Activated CD8-positive, alpha-beta memory T cell treated with anti-CD3 and anti-CD28 coated beads, Interleukin-2, amount 10 ng/mL, durations not matched to agents 7 days and 5 days (primary cell): ENCODE measurements around the gene VWA5B1. TPM values are rescaled to one million over a fixed set of nuclear protein-coding genes. Genes with fewer than 3 reads are reported as not detected.

ENCODE experiments used
- ATAC-seq: fragments of 150-1000 bp; cut with Tn5 transposase; one replicate; pipeline ENCODE4 v1.10.0; 2021; ENCODE audit warnings: moderate library complexity
- CTCF ChIA-PET: fragments of 350-600 bp; sonication (Branson Sonifier 250); formaldehyde crosslinking; loops from one replicate; lab custom pipeline; 2021; ENCODE audit warnings: antibody characterized with exemption; lab: Charles Lee
- DNase-seq: peaks from one replicate; pipeline ENCODE4 v3.0.0-alpha.2; 2020
- H3K27ac Mint-ChIP-seq: one replicate; pipeline ENCODE4 v1.8.0; 2021; ENCODE audit warnings: mild to moderate bottlenecking, mixed read lengths
- H3K27me3 Mint-ChIP-seq: one replicate; pipeline ENCODE4 v1.8.0; 2021; ENCODE audit warnings: mixed read lengths
- H3K36me3 Mint-ChIP-seq: one replicate; pipeline ENCODE4 v1.8.0; 2021; ENCODE audit warnings: mild to moderate bottlenecking, mixed read lengths
- H3K4me1 Mint-ChIP-seq: one replicate; pipeline ENCODE4 v1.8.0; 2021; ENCODE audit warnings: mixed read lengths
- H3K4me3 Mint-ChIP-seq: one replicate; pipeline ENCODE4 v1.8.0; 2021; ENCODE audit warnings: mild to moderate bottlenecking, moderate library complexity, mixed read lengths
- H3K9me3 Mint-ChIP-seq: one replicate; pipeline ENCODE4 v1.8.0; 2022; ENCODE audit warnings: low read depth, mixed read lengths
- total RNA-seq, 2 experiments: library from RNA; stranded (reverse); gene quantifications; one replicate each; pipeline ENCODE4 v1.2.3, GENCODE V29; 2021

Gene VWA5B1
- total RNA-seq, 2 experiments from 2014 or later: not detected

DNA sequence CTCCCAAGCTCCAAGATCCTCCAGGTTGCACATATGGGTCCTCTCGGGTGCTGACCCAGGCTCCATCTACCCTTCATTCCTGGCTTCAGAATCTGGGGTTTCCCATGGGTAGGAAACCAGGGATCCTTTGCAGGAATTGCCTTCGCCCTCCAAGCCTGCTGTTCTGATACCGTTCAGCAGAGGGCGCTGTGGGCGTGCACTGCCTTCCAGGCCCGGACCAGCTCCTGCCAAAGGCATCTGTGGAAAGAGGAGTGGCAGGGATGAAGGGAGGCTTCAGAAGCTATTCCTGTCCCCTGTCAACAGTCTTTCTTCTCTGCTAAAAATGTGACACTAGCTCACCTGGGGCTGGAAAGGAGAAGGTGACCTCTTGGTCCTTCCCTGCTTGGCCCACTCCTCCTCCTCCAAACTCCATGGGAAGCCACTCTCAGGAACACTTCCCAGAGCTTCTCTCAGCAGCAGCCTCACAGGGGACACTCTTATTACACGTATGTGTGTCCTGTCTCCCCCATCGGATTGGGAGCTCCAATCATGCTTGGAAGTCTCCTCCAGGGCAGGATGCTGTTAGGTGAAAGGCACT lies 71.2 kb downstream of the VWA5B1 start:
- Mint-ChIP-seq H3K4me3 (no peak overlapping the region), H3K4me1 (peaks cover 5% of the 10 kb centered on the region), H3K9me3 (no peaks in the 10 kb centered on the region), H3K27me3 (peaks cover 64% of the 10 kb centered on the region), H3K36me3 (no peaks in the 10 kb centered on the region), H3K27ac (no peak overlapping the region)
- ATAC-seq (no peak), DNase-seq (no peak)
- CTCF ChIA-PET: interaction anchor here (0.8 to 1.9 kb wide), 14 partner anchors 8 to 210 kb away, joined by 3 to 18 read pairs (median 3); partner anchors contain the start of gene CAMK2N1

DNA sequence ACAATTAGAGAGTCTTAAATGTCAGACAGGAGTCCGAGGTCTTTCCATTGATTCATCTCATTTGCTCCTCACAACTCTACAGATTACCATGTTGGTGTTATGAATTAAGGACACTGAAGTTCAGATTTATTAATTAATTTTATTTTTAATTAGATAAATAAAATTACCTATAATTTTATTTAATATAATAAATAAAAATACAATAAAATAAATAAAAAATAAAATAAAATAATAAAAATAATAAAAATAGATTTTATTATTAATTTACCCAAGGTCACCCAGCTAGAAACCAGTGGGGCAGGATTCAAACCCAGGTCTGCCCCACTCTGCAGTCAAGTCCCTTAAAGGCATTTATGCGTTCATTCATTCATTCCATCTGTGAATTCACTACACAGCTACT lies 72.2 kb downstream of the VWA5B1 start:
- Mint-ChIP-seq H3K4me3 (no peak overlapping the region), H3K27me3 (peaks cover 70% of the 10 kb centered on the region), H3K4me1 (peaks cover 5% of the 10 kb centered on the region), H3K27ac (no peak overlapping the region), H3K36me3 (no peaks in the 10 kb centered on the region), H3K9me3 (no peaks in the 10 kb centered on the region)
- CTCF ChIA-PET: interaction anchor here (1.0 to 1.8 kb wide), 5 partner anchors 11 to 150 kb away, joined by 3 to 6 read pairs (median 4); partner anchors contain the start of gene CAMK2N1
- DNase-seq: no peak
- ATAC-seq: no peak

DNA sequence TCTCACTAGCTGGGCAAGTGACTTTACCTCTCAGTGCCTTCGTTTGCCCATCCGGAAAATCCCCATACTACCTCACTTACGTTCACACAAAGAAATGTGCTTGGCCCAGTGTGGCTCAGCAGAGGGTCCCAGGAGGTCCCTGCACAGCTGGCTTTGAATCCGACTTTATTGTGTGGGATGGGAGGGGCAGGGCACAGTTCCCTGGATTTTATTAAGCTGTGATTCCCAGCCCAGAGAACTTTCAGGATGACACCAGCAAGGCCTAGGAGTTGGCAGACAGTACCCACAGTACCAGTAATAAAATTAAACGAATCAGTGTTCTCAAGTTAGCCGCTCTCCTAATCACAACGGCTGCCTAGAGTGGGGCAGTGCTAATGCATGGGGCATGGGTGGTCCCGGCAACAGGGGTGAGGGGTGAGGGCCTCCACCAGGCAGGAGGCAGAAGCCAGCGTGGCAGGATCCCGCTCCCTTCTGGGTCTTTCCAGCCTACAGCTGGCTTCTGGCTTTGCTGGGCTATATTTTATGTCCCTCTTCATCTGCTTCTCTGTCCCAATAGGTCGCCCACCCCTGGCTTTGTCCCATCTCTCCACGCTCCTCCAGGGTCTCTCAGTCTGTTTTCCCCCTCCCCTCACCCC lies 74.9 kb downstream of the VWA5B1 start:
- CTCF ChIA-PET: no interaction called here
- DNase-seq: no peak
- H3K4me3 Mint-ChIP-seq: no peak overlapping the region
- no peak for ATAC-seq
- no peaks in the 10 kb centered on the region for H3K4me1 Mint-ChIP-seq
- no peak overlapping the region for H3K27ac Mint-ChIP-seq
- H3K36me3 Mint-ChIP-seq: no peaks in the 10 kb centered on the region
- H3K27me3 Mint-ChIP-seq: peaks cover 61% of the 10 kb centered on the region
- H3K9me3 Mint-ChIP-seq: no peaks in the 10 kb centered on the region

DNA sequence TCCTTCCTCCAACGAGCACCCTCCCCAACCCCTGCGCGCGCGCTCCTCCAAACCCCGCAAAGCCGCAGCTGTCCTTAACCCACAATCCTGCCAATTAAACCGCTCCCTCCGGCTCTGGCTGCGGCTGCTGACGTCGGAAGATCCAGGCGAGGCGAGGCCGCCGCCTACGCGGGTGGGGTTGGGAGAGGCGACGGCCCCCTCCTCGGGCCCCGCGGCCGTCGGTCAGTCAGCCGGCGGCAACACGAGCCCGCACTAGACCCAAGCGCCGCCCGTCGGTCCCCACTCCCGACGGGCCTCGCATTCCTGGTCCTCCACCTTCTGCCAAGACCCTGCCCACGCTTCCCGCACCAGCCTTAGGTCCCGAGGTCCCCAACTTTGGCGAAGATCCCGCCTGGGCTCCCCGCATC lies 75.4 kb downstream of the VWA5B1 start:
- ATAC-seq (no peak), DNase-seq (no peak)
- Mint-ChIP-seq H3K4me3 (no peak overlapping the region), H3K9me3 (no peaks in the 10 kb centered on the region), H3K36me3 (no peaks in the 10 kb centered on the region), H3K27ac (no peak overlapping the region), H3K4me1 (no peaks in the 10 kb centered on the region), H3K27me3 (peaks cover 66% of the 10 kb centered on the region)
- CTCF ChIA-PET: no interaction called here

DNA sequence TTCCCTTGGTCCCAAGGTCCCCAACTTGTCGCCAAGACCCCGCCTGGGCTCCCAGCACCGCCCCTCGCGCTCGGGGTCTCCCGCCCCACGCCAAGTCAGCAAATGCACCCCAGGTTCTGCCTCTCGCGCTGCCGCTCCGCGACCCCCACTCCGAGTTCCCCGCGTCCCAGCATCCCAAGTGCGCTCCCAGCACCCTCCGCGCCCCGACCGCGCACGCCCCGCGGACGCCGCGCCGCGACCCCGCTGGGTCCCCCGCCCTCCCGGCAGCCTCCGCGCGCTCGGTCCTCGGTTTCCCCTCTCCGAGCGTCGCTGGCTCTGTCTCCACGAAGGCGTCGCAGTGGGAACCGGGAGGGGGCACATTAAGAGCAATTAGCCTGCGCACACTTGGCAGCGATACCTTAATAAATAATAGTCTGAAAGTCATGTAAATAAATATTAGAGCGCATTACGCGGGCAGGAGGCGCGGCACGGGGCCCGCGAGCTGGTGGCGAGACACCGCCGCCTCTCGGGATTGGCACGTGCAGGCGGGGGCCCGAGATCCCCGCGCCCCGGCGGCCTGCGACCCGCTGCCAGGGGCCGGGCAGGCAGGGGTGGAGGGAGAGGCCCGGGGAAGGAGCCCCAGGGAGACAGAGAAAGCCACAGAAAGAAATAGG lies 75.9 kb downstream of the VWA5B1 start:
- ATAC-seq: no peak
- CTCF ChIA-PET: no interaction called here

DNA sequence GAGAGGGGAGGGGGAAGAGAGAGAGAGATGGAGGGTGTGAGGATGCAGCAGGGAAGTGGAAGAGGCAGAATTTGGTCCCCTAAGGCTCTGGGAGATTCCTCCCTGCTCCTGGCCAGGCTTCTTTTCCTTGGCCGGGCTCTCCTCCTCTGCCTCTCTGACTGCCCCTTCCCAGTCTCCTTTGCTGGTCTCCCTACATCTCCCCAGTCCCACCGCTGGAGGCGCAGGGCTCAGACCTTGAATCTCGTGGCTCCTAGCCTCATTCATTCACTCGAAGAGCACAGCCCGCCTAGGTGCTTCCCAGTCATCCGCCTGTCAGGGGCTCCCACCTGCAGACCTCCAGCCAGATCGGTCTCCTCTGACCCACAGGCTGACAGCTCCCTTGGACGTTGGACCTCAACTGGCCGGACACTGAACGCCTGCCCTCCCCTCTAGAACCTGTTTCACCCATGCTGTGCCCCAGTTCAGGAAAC lies 76.5 kb downstream of the VWA5B1 start:
- CTCF ChIA-PET: no interaction called here
- no peaks in the 10 kb centered on the region for H3K9me3 Mint-ChIP-seq
- ATAC-seq (no peak), DNase-seq (no peak)
- H3K4me3 Mint-ChIP-seq: no peak overlapping the region
- no peaks in the 10 kb centered on the region for H3K36me3 Mint-ChIP-seq
- H3K27ac Mint-ChIP-seq: no peak overlapping the region
- peaks cover 68% of the 10 kb centered on the region for H3K27me3 Mint-ChIP-seq
- H3K4me1 Mint-ChIP-seq: no peaks in the 10 kb centered on the region

More for the DNA sequence above, 75.9 kb downstream of the VWA5B1 start:
- Mint-ChIP-seq H3K36me3 (no peaks in the 10 kb centered on the region), H3K9me3 (no peaks in the 10 kb centered on the region), H3K27ac (no peak overlapping the region), H3K4me1 (no peaks in the 10 kb centered on the region), H3K4me3 (no peak overlapping the region), H3K27me3 (peaks cover 67% of the 10 kb centered on the region)
- DNase-seq: no peak

DNA sequence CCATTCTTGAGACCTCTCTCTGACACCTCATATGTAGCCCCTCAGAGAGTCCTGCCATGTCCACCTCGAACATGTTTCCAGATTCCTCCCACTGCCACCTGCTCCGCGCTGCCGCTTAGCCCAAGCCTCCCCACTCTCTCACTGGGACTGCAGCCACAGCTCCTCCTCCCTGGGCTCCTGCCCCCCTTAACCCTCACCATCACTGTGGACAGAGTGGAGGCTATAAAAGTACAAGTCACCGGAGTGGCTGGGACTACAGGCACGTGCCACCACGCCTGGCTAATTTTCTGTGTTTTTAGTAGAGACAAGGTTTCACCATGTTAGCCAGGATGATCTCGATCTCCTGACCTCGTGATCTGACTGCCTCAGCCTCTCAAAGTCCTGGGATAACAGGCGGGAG lies 77.0 kb downstream of the VWA5B1 start:
- Mint-ChIP-seq H3K9me3 (no peaks in the 10 kb centered on the region), H3K4me1 (no peaks in the 10 kb centered on the region), H3K36me3 (no peaks in the 10 kb centered on the region), H3K27me3 (peaks cover 65% of the 10 kb centered on the region), H3K4me3 (no peak overlapping the region), H3K27ac (no peak overlapping the region)
- CTCF ChIA-PET: no interaction called here
- no peak for DNase-seq
- ATAC-seq: no peak

DNA sequence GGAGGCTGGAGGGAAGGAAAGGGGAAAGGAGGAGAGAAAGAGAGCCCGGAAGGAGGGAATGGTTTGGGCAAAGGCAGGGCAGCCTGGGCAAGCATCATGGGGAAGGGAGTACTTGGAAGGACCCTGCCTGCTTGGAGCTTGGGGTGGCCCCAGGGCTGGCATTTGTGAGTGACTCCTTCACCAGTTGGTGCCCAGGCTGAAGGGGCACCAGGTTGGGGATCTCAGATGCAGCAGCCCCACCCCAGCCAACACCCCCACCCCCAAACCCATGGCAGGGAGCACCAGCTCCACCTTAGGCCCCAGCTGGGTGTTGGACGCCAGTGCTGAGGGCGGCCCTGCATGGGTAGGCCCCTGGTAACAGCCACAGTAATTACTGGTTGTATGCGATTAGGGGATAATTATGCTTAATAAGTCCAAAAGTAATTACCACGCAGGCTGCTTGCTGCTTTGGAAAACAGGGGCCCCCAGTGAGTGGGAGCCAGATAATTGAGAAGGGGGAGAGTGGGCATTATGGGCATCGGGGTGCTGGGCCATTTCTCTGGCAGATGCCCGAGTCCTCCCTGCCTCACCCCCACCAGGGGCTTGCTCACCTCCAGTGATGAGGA lies 78.3 kb downstream of the VWA5B1 start:
- ATAC-seq (no peak), DNase-seq (no peak)
- Mint-ChIP-seq H3K27me3 (peaks cover 64% of the 10 kb centered on the region), H3K9me3 (no peaks in the 10 kb centered on the region), H3K36me3 (no peaks in the 10 kb centered on the region), H3K27ac (no peak overlapping the region), H3K4me3 (no peak overlapping the region), H3K4me1 (no peaks in the 10 kb centered on the region)
- CTCF ChIA-PET: no interaction called here

DNA sequence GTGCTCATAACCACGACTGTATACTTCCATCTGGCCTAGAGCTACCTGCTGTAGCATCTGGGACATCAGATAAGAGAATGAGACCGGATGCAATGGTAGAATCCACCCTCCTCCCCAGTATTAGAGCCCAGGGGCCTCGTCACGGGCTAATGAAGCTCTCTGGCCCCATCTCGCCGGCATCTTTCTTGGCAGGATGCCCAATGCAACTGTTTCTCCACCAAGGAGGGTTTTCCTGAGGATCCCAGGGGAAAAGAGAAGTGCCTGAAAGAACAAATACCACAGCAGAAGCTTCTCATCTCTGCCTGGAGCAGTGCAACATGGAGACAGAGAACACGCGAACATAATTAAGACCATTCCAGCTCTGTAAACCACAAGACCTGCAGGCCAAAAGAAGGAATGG lies 80.0 kb downstream of the VWA5B1 start:
- Mint-ChIP-seq H3K36me3 (no peaks in the 10 kb centered on the region), H3K9me3 (no peaks in the 10 kb centered on the region), H3K4me3 (no peak overlapping the region), H3K27me3 (peaks cover 55% of the 10 kb centered on the region), H3K27ac (no peak overlapping the region), H3K4me1 (no peaks in the 10 kb centered on the region)
- no peak for DNase-seq
- no peak for ATAC-seq
- CTCF ChIA-PET: no interaction called here

DNA sequence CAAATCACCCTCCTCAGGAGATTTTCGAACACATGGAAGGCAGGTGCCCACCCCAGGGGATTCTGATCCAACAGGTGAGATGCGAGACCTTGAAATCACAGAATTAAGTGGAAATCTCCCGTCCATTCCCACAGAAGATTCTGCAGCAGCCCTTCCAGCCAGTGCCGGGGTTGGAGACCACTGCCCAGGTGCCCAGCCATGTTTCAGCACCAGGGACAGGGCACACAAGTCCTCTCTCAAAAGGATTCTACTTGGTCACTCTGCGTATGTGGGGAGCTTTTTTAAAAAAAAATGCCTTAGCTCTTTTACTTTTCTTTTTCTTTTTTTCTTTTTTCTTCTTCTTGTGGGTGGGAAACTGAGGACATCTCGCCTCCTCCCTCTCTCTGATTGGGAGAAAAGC lies 80.7 kb downstream of the VWA5B1 start:
- Mint-ChIP-seq H3K27me3 (peaks cover 53% of the 10 kb centered on the region), H3K36me3 (no peaks in the 10 kb centered on the region)
- CTCF ChIA-PET: no interaction called here

DNA sequence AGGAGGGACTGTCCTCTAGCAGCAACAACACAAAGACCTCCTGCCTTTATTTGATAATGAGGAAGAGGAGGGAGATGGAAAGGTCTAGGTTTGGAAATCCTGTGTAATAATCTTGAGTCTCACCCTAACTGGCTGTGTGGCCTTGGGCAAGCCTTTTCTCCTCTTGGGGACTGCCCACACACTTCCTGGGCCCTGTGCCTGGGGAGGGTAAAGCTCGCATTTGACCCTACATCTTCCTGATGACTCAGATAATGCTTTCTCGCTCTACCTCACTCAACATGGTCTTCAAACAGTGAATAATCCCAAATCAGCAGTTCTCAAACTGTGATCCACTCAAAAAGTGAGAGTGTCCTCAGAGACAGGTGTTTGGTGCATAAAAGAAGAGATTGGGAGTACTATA lies 81.2 kb downstream of the VWA5B1 start:
- no peak overlapping the region for H3K4me3 Mint-ChIP-seq
- H3K27me3 Mint-ChIP-seq: peaks cover 52% of the 10 kb centered on the region
- H3K4me1 Mint-ChIP-seq: no peaks in the 10 kb centered on the region
- DNase-seq: no peak
- H3K9me3 Mint-ChIP-seq: no peaks in the 10 kb centered on the region
- CTCF ChIA-PET: no interaction called here
- H3K27ac Mint-ChIP-seq: no peak overlapping the region
- H3K36me3 Mint-ChIP-seq: no peaks in the 10 kb centered on the region
- no peak for ATAC-seq

More for the DNA sequence above, 80.7 kb downstream of the VWA5B1 start:
- H3K27ac Mint-ChIP-seq: no peak overlapping the region
- no peak overlapping the region for H3K4me3 Mint-ChIP-seq
- no peak for DNase-seq
- H3K4me1 Mint-ChIP-seq: no peaks in the 10 kb centered on the region
- ATAC-seq: no peak
- no peaks in the 10 kb centered on the region for H3K9me3 Mint-ChIP-seq

DNA sequence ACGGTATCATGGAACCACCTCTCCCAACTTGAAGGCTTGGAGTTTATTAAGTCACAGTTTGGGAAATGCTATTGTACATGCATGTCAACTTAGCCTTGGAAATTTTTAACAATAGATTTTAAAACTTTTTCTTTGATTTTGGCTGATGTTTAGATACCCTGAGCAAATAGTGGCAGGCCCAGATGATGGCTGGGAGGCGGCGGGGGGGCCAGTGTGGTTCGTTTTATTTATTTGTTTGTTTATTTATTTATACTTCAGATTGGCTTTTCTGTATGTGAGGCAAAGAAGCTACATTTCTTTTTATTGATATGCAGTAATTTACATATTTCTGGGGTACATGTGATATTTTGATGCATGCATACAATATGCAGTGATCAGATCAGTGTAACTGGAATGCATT lies 82.0 kb downstream of the VWA5B1 start:
- no peak for ATAC-seq
- H3K27ac Mint-ChIP-seq: no peak overlapping the region
- CTCF ChIA-PET: no interaction called here
- no peak overlapping the region for H3K4me3 Mint-ChIP-seq
- no peak for DNase-seq
- no peaks in the 10 kb centered on the region for H3K36me3 Mint-ChIP-seq
- H3K4me1 Mint-ChIP-seq: no peaks in the 10 kb centered on the region
- peaks cover 45% of the 10 kb centered on the region for H3K27me3 Mint-ChIP-seq
- H3K9me3 Mint-ChIP-seq: no peaks in the 10 kb centered on the region

DNA sequence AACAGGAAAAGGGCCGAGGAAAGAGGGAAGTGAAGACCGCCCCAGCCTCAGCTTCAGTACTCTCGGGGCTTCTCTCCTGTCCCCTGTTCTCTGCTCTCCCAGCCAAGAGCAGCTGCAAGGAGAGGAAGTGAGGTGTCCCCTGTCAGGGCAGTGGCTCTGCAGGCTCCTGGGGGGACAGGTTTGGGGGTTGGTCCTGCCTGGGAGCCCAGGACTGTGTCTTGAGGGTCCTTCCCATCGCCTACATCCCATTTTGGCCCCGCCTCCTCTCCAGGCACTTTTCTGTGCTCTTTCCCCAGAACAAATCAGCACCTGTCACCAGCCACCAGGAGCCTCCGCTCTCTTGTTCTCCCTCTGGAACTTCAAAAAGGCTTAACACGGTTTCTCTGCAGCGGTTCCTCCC lies 82.6 kb downstream of the VWA5B1 start:
- Mint-ChIP-seq H3K4me1 (no peaks in the 10 kb centered on the region), H3K27me3 (peaks cover 41% of the 10 kb centered on the region), H3K27ac (no peak overlapping the region), H3K4me3 (no peak overlapping the region), H3K9me3 (no peaks in the 10 kb centered on the region), H3K36me3 (no peaks in the 10 kb centered on the region)
- ATAC-seq: no peak
- CTCF ChIA-PET: interaction anchor here (1.0 kb wide), 1 partner anchor 12 kb away, joined by 4 read pairs; no protein-coding TSS in a partner anchor
- no peak for DNase-seq
